ENCODE results near the gene EIF2B5. TPM values are rescaled to one million over a fixed set of nuclear protein-coding genes. Genes with fewer than 3 reads are reported as not detected.

EIF2B5 gene
- total and polyA plus RNA-seq, 2 donors (not counting 1 experiment from before 2014, with no cell fraction given), result 73.2 to 83.8 TPM

GRCh38 chr3:184165543-184165942 lies 30.4 kb downstream of the EIF2B5 start:
- Histone ChIP-seq H3K9me3 (ENCODE audit: control extremely low read depth in 1 of 3, control insufficient read depth in 2 of 3, insufficient read depth in 1 of 3, low read length in 2 of 3) (no peaks in the 10 kb centered on the region), H3K36me3 (replicated peaks in 1 of 2; ENCODE audit: control extremely low read depth in 1 of 2, control insufficient read depth in 1 of 2, extremely low read depth in 1 of 2, insufficient read depth in 2 of 2, low read length in 1 of 2) (peaks cover 0 to 53% of the 10 kb centered on the region in 2 experiments), H3K4me1 (ENCODE audit: control insufficient read depth in 2 of 2, insufficient read depth in 2 of 2, low read length in 2 of 2) (no peaks in the 10 kb centered on the region), H4K20me1 (ENCODE audit: control insufficient read depth, insufficient read depth, low read length, poor library complexity, severe bottlenecking) (peaks cover 37% of the 10 kb centered on the region), H2AFZ (ENCODE audit: insufficient read depth, low read depth, low read length, poor library complexity, severe bottlenecking) (no peak overlapping the region), H3K9ac (ENCODE audit: low read length) (no peak overlapping the region), H3K4me3 (ENCODE audit: control extremely low read depth in 1 of 5, extremely low read depth in 1 of 5, insufficient read depth in 1 of 5, low read depth in 2 of 5, low read length in 4 of 5) (no peak overlapping the region), H3K79me2 (ENCODE audit: control insufficient read depth, insufficient read depth, low read length) (peaks cover 50% of the 10 kb centered on the region), H3K27me3 (replicated peaks in 1 of 4; ENCODE audit: control extremely low read depth in 1 of 4, control insufficient read depth in 3 of 4, insufficient read depth in 4 of 4, low read length in 3 of 4) (no peaks in the 10 kb centered on the region), H3K27ac (ENCODE audit: low read length in 2 of 2) (no peak overlapping the region), H3K4me2 (replicated peaks; ENCODE audit: low read depth, low read length, poor library complexity, severe bottlenecking) (no peak overlapping the region)
- H3K27me3 Mint-ChIP-seq, result no peaks in the 10 kb centered on the region
- TF ChIP-seq EZH2 (IDR thresholded peaks at IDR 0.05; ENCODE audit: borderline replicate concordance, insufficient read depth, low read depth, low read length, poor library complexity, severe bottlenecking), result no peak
- no peak for TF ChIP-seq CTCF (IDR thresholded peaks at IDR 0.05)
- ATAC-seq (ENCODE audit: low read depth), result no peak
- no peaks in the 10 kb centered on the region for H3K9me3 Mint-ChIP-seq (ENCODE audit: insufficient read depth)
- no CpG with 5 or more reads among the region's 3 CpGs for WGBS (ENCODE audit: insufficient coverage)
- CTCF ChIA-PET, result no interaction called here
- DNase-seq, result no peak
- POLR2A ChIA-PET, result no interaction called here
- H3K27ac Mint-ChIP-seq, result no peak overlapping the region
- H3K4me3 Mint-ChIP-seq, result no peak overlapping the region
- intact Hi-C loops (cut with micrococcal nuclease), result no loop called here
- peaks cover 6% of the 10 kb centered on the region for H3K4me1 Mint-ChIP-seq

GRCh38 chr3:184166671-184167070 lies 31.5 kb downstream of the EIF2B5 start:
- H3K27me3 ChIP-seq (replicated peaks in 1 of 4; ENCODE audit: control extremely low read depth in 1 of 4, control insufficient read depth in 3 of 4, insufficient read depth in 4 of 4, low read length in 3 of 4), result no peaks in the 10 kb centered on the region
- no peak overlapping the region for H3K4me2 ChIP-seq (replicated peaks; ENCODE audit: low read depth, low read length, poor library complexity, severe bottlenecking)
- intact Hi-C loops (cut with micrococcal nuclease), result no loop called here
- no peaks in the 10 kb centered on the region for H3K4me1 ChIP-seq (ENCODE audit: control insufficient read depth in 2 of 2, insufficient read depth in 2 of 2, low read length in 2 of 2)
- H3K9me3 ChIP-seq (ENCODE audit: control extremely low read depth in 1 of 3, control insufficient read depth in 2 of 3, insufficient read depth in 1 of 3, low read length in 2 of 3), result no peaks in the 10 kb centered on the region
- DNase-seq (no peak), ATAC-seq (ENCODE audit: low read depth) (no peak)
- peak overlapping the region; percentile 32 for H3K27ac Mint-ChIP-seq
- CTCF ChIA-PET, result no interaction called here
- no peak overlapping the region for H3K27ac ChIP-seq (ENCODE audit: low read length in 2 of 2)
- H3K4me3 ChIP-seq (ENCODE audit: control extremely low read depth in 1 of 5, extremely low read depth in 1 of 5, insufficient read depth in 1 of 5, low read depth in 2 of 5, low read length in 4 of 5), result no peak overlapping the region
- no peak overlapping the region for H3K9ac ChIP-seq (ENCODE audit: low read length)
- no peaks in the 10 kb centered on the region for H3K9me3 Mint-ChIP-seq (ENCODE audit: insufficient read depth)
- no peak overlapping the region for H3K4me3 Mint-ChIP-seq
- peaks cover 39% of the 10 kb centered on the region for H3K79me2 ChIP-seq (ENCODE audit: control insufficient read depth, insufficient read depth, low read length)
- 94% methylated on average over 5 of the region's 6 CpGs for WGBS (ENCODE audit: insufficient coverage)
- no peak overlapping the region for H2AFZ ChIP-seq (ENCODE audit: insufficient read depth, low read depth, low read length, poor library complexity, severe bottlenecking)
- H3K4me1 Mint-ChIP-seq, result no peaks in the 10 kb centered on the region
- H3K36me3 ChIP-seq (replicated peaks in 1 of 2; ENCODE audit: control extremely low read depth in 1 of 2, control insufficient read depth in 1 of 2, extremely low read depth in 1 of 2, insufficient read depth in 2 of 2, low read length in 1 of 2), result peaks cover 0 to 57% of the 10 kb centered on the region in 2 experiments
- H3K27me3 Mint-ChIP-seq, result no peaks in the 10 kb centered on the region
- POLR2A ChIA-PET, result no interaction called here
- TF ChIP-seq EZH2 (IDR thresholded peaks at IDR 0.05; ENCODE audit: borderline replicate concordance, insufficient read depth, low read depth, low read length, poor library complexity, severe bottlenecking), result no peak
- no peak for TF ChIP-seq CTCF (IDR thresholded peaks at IDR 0.05)
- H4K20me1 ChIP-seq (ENCODE audit: control insufficient read depth, insufficient read depth, low read length, poor library complexity, severe bottlenecking), result peaks cover 27% of the 10 kb centered on the region

Measured in B cell (primary cell).